Stimulated activated CD8-positive, alpha-beta memory T cell treated with anti-CD3 and anti-CD28 coated beads, Interleukin-4, amount 100 ng/mL, for 24 hours (primary cell): ENCODE data around the gene RTN1.

ENCODE experiments used
- DNase-seq: peaks from one replicate; pipeline ENCODE4 v3.0.0-alpha.2; 2020; ENCODE audit warnings: low read depth

RTN1 gene, protein sequence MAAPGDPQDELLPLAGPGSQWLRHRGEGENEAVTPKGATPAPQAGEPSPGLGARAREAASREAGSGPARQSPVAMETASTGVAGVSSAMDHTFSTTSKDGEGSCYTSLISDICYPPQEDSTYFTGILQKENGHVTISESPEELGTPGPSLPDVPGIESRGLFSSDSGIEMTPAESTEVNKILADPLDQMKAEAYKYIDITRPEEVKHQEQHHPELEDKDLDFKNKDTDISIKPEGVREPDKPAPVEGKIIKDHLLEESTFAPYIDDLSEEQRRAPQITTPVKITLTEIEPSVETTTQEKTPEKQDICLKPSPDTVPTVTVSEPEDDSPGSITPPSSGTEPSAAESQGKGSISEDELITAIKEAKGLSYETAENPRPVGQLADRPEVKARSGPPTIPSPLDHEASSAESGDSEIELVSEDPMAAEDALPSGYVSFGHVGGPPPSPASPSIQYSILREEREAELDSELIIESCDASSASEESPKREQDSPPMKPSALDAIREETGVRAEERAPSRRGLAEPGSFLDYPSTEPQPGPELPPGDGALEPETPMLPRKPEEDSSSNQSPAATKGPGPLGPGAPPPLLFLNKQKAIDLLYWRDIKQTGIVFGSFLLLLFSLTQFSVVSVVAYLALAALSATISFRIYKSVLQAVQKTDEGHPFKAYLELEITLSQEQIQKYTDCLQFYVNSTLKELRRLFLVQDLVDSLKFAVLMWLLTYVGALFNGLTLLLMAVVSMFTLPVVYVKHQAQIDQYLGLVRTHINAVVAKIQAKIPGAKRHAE

DNA sequence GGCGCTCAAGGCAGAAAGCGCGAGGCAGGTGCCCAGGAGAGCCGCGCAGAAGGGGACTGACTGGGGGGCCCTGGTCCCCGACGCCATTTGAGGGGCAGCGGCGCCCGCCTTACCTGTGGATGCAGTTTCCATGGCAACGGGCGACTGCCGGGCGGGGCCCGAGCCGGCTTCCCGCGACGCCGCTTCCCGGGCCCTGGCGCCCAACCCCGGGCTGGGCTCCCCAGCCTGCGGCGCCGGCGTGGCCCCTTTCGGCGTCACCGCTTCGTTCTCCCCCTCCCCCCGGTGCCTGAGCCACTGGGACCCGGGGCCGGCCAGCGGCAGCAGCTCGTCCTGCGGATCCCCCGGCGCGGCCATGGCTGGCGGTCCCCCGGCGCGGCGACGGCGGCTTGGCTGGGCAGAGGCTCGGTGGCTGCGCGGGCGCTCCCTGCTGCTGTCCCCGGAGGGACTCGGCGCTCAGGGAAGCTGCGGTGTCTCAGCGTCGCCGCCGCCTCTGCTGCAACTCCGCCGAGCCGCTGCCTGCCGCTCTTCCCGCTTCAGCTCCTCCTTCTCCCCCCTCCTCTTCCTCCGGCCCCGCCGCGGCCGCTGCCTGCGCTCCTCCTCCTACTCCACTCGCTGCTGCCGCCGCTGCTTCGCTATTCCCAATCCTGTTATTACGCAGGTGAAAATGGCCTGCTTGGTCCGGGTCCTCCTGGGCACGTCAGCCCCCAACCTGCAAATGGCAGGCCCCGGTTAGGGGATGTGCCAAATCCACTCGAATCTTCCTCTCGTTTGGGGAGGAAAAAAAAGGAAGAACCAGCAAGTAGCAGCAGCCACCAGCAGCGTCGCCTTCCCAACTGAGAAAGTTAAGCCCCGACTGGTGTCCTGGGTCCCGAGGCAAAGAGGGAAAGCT lies at the start of gene RTN1:
RTN1 (minus strand) TSS at position 500 of the 889 bp plus-strand sequence; CDS start at position 354, 146 bp downstream.
- no peak for DNase-seq

DNA sequence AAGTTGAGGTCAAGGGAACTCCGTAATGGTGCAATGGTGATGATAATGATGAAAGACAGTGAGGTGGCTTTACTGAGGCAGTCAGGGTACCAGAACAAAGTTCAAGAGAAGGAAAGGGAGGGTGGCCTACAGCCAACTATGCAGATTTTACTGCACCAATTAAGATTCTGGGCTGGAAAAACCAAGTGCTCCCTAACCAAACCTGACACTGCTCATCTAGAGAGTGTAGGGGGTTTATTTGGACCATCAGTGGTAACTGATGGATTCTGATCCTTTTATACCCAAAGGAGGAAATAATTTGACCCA lies 49.8 kb upstream of the RTN1 start:
- DNase-seq = no peak

DNA sequence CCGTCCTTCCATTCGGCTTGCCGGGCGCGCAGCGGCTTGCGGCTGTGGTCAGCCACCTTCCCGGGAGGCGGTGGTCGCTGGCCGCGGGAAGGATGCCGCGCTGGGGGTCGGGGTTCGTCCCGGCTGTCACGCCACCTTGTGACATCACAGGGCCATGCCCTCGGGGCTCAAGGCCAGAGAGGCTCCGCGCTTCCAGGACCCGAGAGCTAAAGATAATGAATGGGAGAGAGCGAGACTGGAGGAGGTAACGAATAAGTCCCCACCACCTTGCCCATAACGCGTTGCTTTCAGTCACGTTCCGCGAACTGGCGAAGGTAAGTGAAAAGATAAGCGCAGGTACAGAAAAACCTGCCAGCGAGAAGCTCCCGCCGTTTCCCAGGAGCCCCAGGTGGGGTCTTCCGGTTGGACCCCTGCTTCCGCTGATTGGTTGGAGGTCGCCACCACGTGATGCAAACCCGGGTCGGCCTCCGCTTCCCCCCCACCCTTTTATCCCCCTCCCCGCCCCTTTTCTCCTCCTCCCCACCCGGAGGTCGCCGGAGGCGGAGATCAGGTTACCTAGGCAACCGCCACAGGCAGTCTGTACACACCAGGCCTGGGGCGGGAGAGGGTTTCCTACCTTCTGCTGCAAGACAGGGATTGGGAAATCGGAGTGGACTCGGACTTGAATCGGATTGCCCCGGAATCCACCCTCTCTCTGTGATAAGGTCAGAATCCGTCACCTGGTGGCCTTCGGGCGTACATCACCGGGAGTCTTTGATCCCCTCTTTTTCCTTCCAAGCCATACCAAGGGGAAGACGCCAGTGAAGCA lies 49.2 kb upstream of the RTN1 start, which contains the start of gene LRRC9:
LRRC9 (plus strand) TSS at position 575 of the 808 bp plus-strand sequence.
- DNase-seq = no peak

DNA sequence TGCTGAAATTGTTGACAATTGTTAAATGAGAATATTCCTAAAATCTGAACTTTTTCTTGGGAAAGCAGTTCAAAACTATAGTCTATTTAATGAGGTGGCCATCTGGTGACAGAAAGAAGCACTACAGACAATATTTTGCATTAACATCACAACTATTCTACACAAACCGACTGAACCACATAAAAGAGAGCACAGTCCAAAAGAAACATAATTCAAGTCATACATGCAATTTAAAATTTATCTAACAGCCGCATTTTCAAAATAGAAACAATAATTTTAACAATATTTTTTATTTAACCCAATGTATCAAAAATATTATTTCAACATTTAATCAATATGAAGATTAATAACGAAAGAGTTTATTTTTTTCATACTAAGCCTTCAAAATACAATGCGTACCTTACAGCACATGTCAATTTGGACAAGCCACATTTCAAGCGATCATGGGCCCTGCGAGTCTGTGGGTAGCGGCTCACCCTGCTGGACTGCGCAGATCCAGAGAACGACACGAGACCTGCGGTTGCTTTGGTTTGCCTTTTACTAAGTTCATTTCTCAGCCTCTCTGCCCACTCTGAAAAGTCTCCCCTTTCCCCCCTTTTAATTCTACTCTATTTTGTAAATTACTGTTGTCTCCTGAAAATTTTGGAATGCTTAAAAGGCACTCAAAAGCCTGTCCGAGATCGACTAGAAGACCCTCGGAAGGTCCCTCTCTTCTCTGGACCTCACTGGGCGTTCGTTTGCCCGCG lies 48.4 kb upstream of the RTN1 start:
- no peak for DNase-seq

DNA sequence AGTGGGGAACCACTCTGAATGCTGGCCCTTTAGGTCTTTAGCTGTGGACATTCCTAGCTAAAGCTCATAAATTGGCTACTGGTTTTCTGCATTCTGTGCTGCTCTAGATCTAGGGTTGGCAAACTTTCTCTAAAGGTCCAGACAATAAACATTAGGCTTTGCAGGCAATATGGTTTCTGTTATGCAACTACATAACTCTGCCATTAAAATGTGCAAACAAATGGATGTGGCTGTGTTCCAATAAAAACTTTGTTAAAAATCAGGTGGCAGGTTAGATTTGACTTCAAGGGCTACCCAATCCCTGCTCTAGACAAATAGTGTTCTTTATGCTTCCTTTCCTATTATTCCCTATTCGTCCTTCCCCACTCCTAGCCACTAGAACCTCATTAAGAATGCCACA lies 42.6 kb upstream of the RTN1 start:
- no peak for DNase-seq

DNA sequence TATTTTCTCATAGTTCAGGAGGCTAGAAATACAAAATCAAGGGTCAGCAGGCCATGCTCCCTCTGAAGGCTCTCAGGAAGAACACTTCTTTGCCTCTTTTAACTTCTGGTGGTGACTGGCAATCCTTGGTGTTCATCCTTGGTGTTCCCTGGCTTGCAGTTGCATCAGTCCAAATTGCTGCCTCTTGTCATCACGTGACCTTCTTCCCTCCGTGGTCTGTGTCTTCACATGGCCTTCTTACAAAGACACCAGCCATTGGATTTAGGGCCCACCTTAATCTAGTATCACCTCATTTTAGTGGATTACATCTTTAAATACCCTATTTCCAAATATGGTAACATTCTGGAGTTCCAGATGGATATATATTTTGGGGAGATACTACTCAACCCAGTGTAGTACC lies 41.9 kb upstream of the RTN1 start:
- DNase-seq = no peak

DNA sequence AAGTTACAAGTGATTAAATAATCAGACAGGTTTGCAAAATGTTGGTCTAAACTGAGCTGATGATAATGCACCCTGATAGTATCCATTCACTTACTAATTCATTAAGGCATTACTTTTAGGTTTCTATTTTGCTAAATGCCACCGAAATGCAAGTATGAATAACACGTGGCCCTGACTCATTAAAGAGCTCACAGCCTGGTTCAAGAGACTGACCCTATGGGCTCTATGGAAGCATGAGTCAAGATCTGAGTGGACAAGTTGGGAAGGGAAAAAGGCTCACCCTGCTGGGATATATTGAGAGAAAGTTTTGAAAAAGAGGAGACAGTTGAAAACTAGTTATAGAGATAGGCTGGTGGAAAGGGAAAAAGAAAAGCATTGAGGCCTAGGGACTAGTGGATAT lies 34.6 kb upstream of the RTN1 start:
- no peak for DNase-seq

DNA sequence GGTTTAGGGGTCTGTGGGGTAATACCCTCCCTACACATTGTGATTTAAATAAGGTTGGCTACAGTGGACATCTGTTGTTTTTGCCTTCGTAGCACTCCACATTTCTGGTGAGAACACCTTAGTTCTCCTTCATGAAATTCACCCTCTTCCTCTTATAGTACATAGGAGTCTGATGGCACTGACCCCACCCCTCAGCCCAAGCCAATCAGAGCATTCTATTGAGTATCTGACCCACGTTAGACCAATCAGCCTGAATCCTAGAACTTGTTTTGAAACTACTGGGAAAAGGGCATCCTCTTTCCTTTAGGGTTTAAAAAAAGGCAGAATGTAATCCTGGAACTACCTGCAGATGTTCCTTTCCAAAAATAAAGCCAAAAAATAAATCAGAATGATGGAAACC lies 33.6 kb upstream of the RTN1 start:
- DNase-seq = no peak

DNA sequence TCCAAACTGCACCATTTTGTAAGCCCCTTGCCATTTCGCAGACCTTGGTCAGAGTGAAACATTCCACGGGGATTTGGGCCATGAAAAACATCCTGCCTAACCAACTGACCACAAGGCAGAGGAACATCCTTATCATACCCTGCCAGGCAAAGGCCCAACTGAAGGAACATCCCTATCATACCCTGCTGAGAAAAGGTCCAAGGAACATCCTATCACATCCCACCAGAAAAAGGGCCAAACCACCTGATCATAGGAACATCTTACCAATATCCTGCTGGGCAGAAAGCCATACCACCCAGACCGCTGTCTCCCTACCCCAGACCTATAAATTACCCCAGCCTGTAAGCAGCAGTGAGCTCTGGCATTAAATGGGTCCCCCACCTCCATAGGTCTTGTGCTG lies 30.0 kb upstream of the RTN1 start:
- no peak for DNase-seq

DNA sequence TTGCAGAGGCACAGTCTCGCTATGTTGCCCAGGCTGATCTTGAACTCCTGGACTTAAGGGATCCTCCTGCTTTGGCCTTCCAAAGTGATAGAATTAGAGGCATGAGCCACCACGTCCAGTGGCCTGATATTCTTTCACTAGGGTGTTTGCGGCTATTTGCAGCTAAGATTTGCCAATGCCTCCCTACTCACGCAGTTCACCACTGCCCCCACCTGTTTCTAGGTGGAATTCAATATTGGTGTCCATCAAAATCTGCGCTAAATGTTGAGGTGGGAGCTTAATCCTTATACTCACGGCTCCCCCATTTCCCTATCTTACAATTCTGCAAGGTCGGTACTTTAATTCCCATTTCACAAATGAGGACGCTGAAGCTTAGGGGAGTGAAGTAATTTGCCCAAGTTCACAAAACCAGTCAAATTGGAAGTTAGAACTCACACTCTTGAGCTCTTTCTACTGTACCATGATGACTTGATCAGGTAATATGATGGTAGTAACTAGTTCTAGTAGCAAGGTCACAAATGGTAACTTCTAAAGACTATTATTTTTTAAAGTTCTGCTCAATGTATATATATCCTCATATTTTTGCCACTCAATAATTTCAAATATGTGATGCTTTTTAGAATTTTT lies 27.3 kb upstream of the RTN1 start:
- DNase-seq = no peak

DNA sequence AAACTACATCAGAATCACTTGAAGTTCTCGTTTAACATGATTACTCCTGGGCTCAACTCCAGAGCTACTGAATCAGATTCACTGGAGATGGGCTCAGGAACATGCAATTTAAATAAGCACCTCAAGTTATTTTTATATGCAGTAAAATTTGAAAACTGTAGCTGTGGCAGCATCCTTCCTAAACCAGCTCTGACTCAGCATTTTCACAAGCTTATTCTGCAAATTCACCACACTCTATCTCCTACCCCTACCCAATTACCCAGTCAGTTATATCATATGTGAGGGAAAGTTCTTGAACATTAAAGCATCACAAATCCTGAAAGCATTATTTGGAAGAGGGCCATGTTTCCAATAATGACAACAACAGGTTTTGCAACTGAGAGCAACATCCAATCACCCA lies 25.1 kb upstream of the RTN1 start:
- DNase-seq = no peak

DNA sequence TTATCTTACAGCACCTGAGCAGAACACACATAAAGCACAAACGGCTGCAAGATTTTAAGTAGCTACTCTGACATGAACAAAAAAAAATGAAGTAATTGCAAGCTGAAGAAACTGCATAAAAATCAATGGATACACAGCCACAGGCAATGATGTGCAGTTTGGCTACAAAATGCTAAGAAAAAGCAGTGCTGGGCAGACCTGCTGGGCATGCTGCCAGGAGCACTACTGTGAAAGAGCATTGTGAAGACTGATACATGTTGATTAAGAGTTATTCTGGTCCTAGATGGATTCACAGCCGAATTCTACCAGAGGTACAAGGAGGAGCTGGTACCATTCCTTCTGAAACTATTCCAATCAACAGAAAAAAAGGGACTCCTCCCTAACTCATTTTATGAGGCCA lies 20.1 kb upstream of the RTN1 start:
- DNase-seq = no peak

DNA sequence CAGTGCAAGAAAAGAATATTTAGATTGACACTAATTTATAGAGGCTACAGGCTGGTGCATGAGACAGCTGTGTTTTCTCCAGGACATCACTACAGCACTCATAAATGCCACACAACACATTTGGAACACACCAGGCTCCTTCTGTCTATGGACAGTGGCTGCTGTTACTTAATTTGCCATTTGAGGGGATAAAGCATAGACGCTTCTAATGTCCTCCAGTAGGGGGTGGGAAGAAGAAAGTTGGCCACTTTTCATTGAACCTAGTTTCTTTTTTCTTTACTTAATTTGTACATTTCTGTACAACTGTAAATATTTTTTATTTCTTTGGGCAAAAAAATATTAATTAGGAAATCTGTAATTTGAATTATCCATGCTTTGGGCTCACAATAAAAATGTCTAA lies 12.4 kb upstream of the RTN1 start:
- DNase-seq = no peak

DNA sequence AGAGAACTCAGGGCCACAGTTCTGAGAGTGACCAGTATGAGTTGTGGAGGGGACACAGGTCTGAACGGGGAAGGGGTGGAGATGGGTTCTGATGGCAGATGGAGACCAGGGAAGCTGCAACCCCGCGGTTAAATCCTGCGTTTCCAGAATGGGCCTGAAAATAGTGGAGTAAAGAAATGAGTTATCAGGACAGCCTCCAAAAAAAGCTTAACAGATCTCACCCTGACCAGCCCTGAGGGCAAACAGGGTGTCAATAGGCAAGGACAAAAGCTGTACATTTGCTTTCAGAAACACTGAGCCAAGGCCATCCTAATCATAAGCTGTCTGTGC lies 555 bp upstream of the RTN1 start:
- no peak for DNase-seq

DNA sequence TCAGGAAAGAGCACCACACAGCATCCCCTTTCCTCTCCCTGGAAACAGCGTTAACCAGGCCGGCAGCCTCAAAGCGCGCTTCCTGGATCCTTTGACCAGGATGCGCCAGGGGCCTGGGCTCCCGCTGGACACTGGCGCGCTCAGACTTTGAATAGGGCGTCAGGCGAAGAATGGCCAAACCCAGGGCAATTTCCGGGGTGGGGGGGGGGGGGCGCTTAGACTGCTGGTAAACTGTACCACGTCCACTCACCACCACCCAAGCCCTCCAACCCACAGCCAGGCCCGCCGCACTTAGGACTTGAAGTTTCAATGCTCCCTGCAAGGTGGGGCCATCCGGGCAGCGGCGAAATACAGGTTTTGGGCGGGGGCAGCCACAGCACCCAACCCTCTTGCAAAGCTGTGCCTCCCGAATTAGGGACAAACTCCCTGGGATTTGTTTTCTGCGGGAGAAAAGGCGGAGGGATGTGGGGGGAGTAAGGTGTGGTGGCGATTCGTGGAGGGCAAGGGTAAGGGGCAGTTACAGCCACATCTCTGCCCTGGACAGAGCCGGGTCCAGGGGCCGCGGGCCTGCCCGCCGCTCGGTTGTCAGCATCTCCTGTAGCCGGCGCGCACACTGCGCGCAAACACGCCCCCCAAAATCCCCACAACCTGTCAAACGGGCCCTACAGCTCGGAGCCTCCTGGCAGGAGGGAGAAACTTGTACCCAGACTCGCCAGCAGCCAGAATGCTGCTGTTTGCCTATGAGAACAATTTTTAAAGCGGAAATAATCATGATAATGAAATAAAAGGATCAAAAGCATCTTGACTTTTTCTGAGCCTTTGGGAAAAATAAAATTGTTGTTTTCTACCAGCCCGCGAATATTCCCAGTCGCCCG lies 958 bp downstream of the RTN1 start:
- no peak for DNase-seq

DNA sequence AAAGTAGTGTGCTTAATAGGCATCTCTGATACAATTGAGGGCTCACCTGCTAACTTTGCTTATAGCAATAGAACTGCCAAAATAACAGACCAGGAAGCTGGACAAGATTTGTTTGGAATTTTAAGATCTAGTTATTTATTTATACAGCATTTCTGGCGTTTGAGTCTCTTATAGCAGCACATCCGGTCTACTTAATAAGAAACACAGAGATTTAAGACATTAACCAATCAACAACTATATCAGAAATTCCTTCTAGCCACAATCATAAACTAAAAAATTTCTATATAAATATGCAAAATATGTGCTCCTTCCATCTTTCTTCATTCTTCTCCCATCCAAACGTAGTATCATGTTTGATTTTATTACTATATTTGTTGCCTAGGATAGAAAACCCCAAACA lies 2.6 kb downstream of the RTN1 start:
- no peak for DNase-seq

DNA sequence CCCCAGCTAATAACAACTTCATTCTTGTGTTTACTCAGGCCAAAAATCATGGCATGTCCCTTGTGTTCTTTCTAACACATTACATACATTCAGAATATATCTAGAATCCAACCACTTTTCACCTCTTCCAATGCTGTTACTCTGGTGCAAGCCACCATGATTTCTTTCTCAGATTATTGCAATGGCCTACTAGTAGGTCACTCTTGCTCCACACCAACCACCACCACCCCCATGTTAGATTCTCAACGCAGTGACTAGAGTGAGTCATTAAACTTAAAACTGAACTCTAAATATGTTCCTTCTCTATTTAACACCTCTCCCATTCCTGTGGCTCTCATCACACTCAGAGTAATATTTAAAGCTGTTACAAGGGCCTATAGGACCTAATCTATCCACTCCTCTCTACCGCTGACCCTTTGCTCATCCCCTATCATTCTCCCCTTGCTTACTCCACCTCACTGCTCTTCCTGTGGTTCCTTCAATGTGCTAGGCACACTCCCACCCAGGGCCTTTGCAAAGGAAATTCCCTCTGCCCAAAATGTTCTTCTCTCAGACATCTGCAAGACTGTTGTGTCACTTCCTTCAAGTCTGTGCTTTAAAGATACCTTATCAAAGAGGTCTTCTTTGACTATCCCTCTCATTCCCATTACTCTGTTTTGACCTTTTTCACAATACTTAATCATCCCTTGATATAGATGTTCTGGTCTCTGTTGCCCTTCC lies 6.6 kb downstream of the RTN1 start:
- no peak for DNase-seq

DNA sequence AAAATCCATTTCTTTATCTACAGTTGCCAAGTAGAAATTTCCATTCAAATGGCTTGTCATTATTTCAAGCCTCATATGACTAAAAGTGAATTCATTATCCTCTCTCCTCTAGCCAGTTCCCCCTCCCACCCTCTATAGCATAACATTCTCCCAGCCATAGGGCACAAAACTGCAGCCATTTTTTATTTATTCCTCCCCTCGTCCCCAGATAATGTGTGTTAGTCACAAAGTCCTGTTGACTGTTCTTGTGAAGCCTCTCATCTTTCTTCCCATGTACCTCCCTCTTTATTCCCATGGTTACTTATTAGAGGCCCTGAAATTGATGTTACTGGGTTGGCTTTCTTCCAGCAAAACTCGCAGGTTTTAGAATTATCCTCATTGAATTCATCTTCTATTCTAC lies 13.2 kb downstream of the RTN1 start:
- no peak for DNase-seq

DNA sequence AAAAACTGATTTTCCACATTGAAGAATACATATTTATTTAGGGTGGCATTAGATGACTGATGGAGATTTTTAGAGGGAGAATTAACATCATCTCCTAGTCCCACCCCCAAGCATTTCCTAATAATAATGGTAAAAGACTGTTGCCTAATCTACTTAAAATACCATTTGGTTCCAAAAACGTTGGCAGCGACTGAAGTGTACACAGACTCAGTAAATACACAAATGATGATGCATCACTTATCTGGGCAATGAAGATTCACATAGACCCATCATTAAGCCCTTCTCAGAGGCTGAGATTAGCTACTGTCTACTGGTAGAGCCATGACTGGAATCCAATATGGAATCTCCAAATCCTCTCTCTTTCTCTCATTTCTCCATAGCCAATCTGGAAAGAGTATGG lies 18.2 kb downstream of the RTN1 start:
- DNase-seq = no peak
